CD4-positive, alpha-beta T cell treated with Interferon gamma for 1 hour (primary cell): ENCODE data around the gene CELF6.

Experiments used
- DNase-seq: peaks from one replicate; pipeline ENCODE4 v3.0.0-alpha.2; 2020

Gene CELF6

DNA sequence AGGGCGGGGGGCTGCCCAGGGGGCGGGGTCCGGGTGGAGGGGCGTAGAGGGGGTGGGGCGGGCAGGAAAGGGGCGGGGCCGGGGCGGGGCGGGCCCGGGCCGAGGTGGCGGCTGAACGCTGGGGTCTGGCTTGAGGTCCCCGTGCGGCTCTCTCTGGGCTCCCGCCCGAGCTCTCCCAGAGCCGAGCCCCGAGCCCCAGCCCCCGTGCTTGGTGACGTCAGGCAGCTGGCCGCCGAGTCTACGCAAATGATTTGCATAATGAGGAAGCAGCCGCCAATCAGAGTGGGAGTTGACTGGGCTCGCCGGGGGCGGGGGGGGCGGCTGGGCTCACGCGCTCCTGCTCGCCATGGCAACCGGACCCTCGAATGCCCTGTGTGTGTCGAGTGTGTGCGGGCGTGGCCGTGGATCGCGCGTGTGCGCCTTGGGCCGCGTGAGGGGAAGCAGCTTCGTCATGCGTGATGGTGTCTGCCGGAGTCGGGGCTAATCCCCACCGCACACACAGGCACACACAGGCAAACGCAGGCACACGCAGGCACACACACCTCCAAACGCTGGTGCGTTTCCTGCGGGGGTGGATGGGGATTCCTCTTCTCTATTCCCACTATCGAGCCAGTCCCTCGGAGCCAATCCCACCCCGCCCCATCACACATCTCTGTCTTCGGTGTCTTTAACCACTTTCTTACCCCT, at the start of gene CELF6:
TSS of gene CELF6 (minus strand) at position 173 of the 687 bp plus-strand sequence. CDS start 283 bp downstream, outside the sequence.
- peak; percentile 90 for DNase-seq

DNA sequence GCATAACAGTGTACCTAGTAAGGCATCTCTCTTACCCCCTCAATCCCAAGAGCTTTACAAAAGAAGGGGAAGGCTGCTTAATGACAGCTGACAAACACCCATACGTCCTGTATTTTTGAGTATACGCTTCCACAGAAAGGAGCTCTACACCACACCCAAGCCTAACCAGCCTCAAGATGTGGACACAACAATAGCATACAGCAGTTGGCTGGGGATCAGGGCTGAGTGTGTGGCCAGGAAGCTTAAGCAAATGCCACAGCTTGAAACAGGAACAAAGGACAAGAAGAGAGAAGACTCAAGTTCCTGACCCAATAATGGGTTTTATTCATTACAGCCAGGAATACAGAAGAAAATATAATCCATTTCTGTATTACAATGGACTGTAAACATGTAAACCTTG, 48.9 kb upstream of the CELF6 start:
- peak; percentile 8 for DNase-seq

DNA sequence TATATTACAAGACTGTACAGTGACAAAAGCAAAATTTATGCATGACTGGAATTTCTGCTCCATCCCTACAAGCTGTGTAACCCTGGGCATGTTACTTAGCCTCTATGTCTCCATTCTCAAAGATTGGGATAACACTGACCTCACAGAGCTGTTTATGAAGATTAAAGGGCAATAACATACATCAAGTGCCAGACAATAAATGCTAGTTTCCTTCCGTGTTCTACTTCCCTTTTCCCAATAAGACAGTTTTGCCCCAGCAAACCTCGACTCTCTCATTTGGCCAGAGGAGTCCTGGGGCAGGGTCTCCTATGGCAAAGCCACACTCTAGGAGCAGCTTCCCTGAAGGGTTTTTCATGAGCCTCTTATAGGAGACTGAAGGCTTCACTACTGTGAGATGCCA, 48.4 kb upstream of the CELF6 start:
- no peak for DNase-seq

DNA sequence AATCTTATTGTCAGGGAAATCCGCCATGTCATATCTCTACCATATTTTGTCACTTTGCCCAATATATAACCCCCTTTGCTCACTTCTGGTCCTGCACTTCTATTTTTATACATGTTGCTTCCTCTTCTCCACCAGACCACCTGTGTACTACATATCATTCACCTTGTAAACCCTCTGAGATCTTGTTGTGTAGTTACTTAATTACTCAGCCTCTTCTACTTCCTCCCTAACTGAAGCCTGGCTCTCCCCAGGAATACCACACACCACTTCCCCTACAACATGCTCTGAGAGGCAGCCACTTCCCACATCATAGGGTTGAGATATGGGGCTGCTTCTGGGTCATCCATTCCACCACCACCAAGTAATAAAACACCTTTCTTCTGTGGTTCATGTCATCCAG, 45.9 kb upstream of the CELF6 start:
- no peak for DNase-seq

DNA sequence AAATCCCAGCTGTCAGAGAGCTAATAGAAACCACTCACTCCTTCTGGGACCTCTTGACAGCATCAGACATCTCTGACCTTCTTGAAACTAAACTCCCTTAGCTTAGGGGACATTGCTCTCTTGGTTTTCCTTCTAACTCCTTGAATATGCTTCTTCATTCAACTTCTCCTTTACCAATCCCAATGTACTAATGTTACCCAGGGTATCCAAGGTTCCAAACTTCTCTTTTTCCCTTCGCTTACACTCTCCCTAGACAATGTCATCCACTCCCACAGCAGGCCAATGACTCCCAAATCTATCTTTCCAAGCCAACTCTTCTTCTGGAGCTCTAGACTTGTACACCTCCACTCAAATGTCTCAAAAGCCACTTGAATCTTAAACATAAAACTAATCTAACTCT, 41.2 kb upstream of the CELF6 start:
- no peak for DNase-seq

DNA sequence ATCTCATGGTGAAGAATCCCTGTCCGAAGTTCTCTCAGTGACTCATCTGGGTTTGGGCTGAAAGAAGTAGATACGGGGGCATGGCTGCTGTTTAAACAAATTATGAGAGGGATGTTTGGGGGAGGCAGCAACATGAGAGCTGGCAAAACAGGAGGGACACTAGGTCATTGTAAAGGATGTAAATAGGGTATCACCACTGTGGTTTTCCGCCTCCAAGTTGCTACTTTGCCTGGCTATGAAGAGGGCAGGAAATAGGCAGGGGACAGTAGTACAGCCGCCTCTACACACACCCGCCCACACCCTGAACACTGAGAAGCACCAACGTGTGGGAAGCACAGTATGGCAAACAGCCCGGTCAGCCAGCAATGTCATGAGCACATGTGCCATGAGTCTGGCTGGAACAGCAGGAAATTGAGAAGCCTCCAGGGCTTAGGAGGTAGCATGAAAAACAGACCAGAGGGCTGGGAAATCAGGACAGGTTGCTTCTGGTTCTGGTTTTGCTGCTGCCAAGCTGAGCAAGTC, 38.8 kb upstream of the CELF6 start:
- DNase-seq, result no peak

DNA sequence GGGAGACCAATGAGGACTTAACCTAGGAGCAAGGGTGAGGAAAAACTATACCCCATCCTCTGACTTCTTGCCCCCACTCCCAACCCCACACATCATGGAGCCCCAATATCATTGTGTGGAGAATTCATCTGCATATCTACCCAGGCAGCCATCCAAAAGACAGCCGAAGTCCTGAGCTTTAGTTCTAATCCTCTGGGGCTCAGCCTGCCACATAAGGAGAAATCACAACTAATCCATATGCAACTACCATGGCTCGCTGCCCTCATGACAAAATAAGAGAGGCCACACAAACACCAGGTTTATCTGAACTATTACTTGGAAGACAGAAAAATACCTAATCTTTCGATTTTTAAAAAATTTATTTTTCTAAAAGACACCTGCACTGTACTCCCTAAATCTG, 38.2 kb upstream of the CELF6 start:
- DNase-seq, result no peak

DNA sequence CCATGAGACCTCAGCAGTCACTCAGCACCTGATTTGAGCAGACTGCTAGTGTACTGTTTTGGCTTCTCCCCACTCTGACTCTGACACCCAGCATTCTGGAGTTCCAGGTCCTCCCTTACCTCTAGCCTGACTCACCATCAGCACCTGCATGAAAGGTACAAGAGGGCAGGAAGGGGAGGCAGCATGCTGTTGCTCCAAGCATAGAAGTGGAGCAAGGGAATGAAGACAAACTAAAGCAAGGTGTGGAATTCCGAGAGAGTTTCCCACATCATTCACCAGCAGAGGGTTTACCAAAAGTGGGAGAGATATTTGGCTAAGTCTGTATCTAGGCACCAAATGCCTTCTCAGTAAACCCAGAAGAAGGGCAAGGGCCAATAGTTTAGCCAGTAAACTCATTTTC, 34.5 kb upstream of the CELF6 start:
- DNase-seq, result no peak

DNA sequence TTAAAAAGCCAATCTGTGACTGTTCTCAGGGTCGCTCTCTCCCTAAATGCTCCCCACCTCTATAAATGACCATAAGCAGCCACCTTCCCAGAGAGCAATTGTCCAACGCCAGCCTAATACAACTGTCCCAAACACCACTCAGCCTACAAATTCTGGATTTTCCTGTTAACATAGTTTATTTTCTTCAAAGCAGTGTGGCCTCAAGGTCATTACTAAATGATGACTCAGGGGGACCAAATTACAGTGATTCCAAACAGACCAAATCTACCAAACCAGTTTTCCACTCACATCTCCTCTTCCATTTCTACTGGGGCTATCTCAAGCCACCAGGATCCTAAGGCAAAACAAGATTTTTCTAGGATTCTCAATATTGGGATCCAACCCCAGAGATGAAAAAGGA, 33.3 kb upstream of the CELF6 start:
- no peak for DNase-seq

DNA sequence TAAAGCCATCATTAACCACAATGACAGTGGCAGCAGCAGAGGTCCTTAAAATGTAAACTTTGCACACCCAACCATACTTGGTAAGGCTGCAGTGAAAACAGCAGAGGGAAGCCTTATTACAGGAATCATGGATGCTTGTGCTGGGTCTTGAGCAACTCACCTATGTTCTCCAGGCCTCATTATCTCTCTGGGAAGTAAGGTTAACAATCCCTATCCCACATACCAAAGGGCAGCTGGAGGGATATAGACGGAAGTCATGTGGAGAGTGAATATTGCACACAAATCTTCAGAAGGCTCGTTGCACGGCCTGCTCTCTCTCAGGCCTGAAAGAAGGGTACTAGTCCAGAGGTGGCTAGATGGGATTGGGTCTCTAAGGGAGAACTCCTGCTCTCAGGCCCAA, 25.8 kb upstream of the CELF6 start:
- no peak for DNase-seq

DNA sequence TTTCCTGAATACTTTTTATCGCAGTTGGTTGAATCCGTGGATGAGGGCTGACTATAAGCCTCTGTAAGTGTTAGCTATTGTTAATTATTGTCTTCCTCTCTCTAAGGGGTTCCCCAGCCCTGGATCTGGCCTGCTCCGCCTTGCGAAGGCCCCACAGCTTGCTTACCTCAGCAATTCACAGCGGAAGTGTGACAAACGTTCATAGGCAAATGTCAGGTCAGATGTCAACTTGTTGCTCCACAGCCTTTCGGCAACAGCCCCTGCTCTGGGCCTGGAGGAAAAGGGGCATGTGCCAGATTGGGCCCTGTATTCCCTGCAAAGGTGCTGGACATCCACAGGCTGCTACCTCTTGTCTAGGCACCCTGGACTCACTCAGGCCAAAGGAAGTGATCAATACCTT, 25.3 kb upstream of the CELF6 start:
- DNase-seq, result no peak

DNA sequence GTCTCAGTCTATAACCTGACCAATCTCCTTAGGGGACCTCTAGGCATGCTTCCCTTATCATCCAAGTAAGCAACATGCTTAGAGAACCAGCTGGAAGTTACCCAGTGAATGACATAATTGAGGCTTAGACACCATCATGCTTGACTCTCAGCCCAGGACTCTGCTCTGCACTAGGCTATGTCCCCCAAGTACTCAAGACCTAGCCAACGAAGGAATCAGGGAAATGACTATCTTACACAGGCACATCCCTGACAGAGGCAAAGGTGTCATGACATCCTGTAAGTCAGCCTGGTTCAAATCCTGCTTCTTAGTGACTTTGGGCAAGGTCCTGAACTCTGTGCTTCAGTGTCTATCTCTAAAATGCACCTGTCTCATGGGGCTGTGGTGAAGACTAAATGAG, 24.6 kb upstream of the CELF6 start:
- DNase-seq, result no peak

DNA sequence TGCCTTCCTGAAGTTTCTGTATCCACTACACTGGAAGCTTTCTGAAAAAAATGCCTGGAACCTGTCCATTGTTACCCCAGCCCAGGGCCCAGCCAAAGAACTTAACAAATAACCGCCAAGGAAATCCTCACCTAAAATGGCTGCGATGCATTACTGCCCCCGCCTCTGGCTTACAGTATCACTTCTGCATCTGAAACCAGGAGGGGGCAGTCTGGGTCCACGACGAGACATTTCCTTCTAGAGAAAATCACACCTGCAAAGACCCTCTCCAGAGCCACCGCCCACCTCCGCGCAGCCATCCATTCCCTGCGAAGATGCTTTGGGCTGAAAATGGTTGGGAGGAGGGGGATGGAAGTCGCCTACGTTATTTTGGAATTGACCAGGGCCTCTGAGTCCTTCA, 22.4 kb upstream of the CELF6 start:
- peak; percentile 12 for DNase-seq

DNA sequence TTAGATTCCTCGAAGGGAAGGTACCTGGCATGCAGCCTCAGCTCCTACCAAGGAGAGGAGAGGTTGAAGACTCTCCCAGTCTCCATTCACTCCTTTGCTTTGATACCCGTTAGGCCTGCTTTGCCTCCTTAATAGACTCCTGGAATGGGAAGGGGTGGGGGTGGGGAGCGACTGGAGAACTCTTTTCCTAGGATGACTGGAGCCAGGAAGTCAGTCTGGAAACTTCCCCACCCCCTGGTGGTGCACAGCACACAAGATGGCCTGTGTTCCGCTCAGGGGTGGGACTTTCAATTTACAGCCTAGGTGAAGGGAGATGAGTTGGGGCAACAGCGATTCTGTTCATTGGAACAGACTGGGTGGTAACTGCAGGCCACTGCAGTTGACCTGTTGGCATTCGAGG, 21.4 kb upstream of the CELF6 start:
- no peak for DNase-seq

DNA sequence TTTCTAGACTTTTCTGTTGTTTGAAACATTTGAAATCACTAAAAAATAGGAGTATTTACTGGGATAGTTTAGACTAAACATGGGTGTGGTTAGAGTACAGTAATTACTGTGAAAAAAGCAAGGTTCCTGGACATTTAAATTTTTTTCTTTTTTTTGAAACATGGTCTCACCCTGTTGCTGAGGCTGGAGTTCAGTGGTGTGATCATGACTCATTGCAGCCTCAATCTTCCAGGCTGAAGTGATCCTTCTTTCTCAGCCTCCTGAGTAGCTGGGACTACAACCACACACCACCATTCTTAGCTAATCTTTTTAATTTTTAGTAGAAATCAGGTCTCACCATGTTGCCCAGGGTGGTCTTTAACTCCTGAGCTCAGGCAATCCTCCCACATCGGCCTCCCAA, 20.4 kb upstream of the CELF6 start:
- no peak for DNase-seq

DNA sequence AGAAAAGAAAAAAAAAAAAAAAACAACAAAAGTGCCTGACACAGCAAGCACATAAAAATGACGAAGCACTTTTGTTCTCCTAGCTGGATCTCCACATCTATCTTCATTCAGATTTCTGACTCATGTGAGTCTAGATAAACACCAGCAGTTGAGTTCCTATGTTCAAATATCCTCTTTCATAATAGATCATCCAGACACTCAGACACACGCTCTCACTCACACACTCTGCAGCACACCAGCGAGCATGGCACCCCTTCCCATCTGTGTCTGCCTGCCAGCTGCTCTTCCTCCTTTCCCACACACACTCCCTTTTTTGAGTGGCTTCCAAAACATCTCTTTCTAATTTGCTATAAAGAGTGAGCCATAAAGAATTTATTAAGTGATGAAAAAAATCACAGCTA, 19.8 kb upstream of the CELF6 start:
- DNase-seq, result no peak

DNA sequence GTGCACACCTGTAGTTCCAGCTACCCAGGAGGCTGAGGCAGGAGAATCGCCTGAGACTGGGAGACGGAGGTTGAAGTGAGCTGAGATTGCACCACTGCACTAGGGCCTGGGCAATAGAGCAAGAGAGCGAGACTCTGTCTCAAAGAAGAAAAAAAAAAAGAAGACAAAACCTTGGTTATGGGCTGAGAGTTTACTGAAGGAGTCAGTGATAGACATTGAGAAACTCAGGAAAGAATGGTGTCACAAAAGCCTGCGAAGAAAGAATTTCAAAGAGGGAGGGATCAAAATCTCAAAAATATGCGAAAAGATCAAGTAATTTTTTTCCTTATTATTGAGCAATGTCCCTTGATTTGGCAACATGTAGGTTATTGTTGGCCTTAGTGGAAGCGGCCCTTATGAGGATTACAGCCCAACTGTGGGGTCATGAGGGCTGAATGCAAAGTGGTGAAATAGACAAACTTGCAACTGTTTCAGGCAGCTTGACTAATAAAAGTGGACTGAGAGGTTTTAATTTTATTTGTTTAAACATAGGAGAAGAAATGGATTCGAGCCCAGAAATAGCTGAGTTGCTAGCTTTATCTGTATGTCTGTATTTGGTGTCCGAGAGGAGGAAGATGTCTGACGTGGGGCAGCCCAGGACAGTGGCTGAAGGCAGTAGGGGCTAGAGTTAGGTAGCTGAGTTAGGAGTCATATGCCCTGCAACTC, 18.8 kb upstream of the CELF6 start:
- DNase-seq, result no peak

DNA sequence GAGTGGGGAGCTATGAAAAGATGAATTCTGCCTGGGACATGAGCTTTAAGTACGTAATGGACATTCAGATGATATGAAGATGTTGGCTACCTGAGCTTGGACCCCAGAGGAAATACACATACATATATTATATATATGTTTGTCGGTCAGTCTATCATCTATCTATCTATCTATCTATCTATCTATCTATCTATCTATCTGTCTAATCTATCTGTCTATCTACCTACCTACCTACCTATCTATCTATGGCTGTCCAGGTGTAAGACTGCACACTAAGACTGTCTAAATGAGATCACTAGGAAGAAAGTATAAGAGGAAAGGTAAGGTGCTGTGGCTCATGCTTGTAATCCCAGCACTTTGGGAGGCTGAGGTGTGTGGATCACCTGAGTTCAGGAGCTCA, 18.2 kb upstream of the CELF6 start:
- DNase-seq, result no peak

DNA sequence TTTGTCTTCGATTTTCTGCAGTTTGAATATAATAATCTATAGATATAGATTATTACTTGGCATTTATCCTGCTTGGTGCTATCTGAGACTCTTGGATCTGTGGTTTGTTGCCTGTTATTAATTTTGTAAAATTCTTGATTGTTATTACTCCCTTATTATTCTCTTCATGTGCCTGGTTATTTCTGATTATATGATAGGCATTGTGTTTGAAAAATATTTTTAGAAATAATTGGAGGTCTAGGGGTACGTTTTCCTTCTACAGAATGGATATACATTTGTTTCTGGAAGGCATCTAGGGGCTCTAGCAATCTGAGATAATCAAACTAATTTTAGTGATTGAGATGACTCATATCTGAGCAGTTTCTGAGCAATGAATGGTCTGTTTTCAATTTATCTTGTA, 14.9 kb upstream of the CELF6 start:
- no peak for DNase-seq

DNA sequence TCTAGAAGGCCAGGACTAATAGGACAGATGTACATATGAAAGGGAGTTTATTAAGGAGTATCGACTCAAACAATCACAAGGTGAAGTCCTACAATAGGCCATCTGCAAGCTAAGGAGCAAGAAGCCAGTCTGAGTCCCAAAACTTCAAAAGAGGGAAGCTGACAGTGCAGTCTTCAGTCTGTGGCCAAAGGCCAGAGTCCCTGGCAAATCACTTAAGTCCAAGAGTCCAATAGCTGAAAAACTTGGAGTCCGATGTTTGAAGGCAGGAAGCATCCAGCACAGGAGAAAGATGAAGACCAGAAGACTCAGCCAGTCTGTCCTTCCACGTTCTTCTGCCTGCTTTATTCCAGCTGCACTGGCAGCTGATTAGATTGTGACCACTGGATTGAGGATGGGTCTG, 11.1 kb upstream of the CELF6 start:
- DNase-seq, result no peak

DNA sequence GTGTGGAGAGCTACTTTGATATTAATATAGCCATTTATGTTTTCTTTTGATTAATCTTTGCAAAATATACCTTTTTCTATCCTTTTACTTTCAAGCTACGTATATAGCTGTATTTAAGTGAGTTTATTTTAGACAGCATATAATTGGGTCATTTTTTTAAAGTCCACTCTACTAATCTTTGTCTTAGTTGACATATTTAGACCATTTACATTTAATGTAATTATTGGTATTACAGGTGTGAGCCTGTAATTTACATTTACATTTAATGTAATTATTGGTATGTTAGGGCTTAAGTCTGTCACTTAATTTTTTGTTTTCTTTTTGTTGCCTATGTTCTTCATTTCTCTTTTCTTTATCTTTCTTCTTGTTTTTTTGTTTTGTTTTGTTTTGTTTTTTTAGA, 3.8 kb upstream of the CELF6 start:
- no peak for DNase-seq

DNA sequence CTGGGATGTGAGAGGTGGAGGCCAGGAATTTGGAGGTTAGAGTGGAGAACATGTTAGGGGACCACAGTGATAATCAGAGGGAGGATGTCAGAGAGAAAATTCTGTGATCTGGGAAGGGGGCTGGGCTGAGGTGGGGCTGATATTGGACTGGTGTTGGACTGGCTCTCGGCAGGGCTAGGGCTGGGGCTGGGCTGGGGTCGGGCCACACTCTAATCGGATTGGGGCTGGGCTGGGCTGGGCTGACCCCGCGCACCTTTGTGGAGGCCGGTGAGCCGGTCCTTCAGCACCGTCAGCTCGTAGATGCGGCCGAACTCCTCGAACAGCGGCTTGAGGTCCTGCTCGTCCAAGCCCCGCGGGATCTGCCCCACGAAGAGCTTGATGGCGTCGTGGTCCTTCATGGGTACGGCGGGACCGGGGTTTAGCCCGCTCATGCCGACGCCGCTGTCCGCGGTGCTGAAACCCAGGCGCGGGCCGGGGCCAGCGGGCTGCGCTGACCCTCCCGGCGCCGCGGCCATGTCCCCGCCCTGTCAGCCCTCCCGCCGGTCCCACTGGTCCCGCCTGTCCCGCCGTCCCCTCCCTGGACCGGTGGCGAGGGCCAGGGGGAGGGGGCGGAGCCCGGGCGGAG, 485 bp downstream of the CELF6 start:
- DNase-seq, result peak; percentile 44

DNA sequence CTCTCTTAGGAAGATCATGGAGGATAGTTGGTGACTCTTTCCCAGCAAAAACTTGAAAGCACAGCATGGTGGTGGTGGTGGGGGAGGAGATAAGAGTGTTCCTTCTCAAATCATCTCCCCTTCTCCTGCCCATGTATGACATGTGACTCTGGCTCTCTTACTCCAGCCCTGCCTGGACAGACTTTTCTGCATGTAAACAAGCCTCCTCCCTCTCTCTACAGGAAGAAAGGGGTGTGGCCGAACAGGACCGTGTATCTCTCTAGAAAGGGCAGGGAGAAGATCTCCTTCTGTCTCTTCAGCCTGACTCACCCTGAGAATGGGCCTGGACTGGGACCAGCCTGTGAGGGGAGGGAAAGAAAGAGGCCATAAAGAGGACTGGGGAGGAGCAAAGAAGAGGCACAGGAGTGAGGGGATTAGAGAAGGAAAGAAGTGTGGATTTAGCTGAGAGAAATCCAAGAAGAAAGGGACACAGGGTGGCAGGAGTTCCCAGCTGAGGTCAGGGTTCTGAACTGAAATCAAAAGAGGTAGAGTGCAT, 1.5 kb downstream of the CELF6 start:
- no peak for DNase-seq
